H1 (cell line): ENCODE measurements around the gene SLC1A2.

Source experiments
- CEBPB ChIP-seq: IDR thresholded peaks from 2 replicates; pipeline ENCODE4 v1.6.1; 2012; ENCODE audit warnings: low read depth, low read length
- EZH2 ChIP-seq: fragments of 200-600 bp; sonication (generic); IDR thresholded peaks from 2 replicates; pipeline ENCODE4 v1.7.1; 2012; ENCODE audit warnings: low read depth, mild to moderate bottlenecking, moderate library complexity, low read length, inconsistent platforms; ENCODE audit not compliant: severe bottlenecking
- GABPA ChIP-seq: IDR thresholded peaks from 2 replicates; pipeline ENCODE4 v1.6.1; 2011; ENCODE audit warnings: mild to moderate bottlenecking, low read length, moderate library complexity, borderline replicate concordance; ENCODE audit not compliant: insufficient read depth
- JUN ChIP-seq: IDR thresholded peaks from 2 replicates; pipeline ENCODE4 v1.6.1; 2011; ENCODE audit warnings: low read depth, mild to moderate bottlenecking, improper control_type of control experiment, low read length
- JUND ChIP-seq: IDR thresholded peaks from 2 replicates; pipeline ENCODE4 v1.6.1; 2011; ENCODE audit warnings: mild to moderate bottlenecking, improper control_type of control experiment, low read length
- POLR2A ChIP-seq, 2 experiments: IDR thresholded peaks; 1 replicate in 1 of 2; 2 replicates in 1 of 2; pipeline ENCODE4 v1.6.1; 2011; ENCODE audit warnings: low read depth in 2 of 2, low read length in 2 of 2, mild to moderate bottlenecking in 2 of 2; ENCODE audit errors: control extremely low read depth in 1 of 2
- POLR2AphosphoS5 ChIP-seq: IDR thresholded peaks from 2 replicates; pipeline ENCODE4 v1.6.1; 2011; ENCODE audit warnings: low read depth, low read length
- SP1 ChIP-seq: IDR thresholded peaks from 2 replicates; pipeline ENCODE4 v1.6.1; 2011; ENCODE audit warnings: low read depth, low read length
- SP2 ChIP-seq: IDR thresholded peaks from 2 replicates; pipeline ENCODE4 v1.6.1; 2012; ENCODE audit warnings: mild to moderate bottlenecking, low read length, inconsistent platforms
- TAF1 ChIP-seq: IDR thresholded peaks from 2 replicates; pipeline ENCODE4 v1.6.1; 2011; ENCODE audit warnings: mild to moderate bottlenecking, low read depth, low read length
- TF ChIP-seq, protein P1 (sequence below), 3 experiments: IDR thresholded peaks; 1 replicate in 2 of 3; 2 replicates in 1 of 3; pipeline versions ENCODE4 v1.5.1 to v1.6.1; 2011; ENCODE audit warnings: low read length in 3 of 3, mild to moderate bottlenecking in 3 of 3, inconsistent platforms in 2 of 3, low read depth in 1 of 3, moderate library complexity in 1 of 3; ENCODE audit not compliant: insufficient read depth in 1 of 3; ENCODE audit errors: control extremely low read depth in 1 of 3

DNA sequence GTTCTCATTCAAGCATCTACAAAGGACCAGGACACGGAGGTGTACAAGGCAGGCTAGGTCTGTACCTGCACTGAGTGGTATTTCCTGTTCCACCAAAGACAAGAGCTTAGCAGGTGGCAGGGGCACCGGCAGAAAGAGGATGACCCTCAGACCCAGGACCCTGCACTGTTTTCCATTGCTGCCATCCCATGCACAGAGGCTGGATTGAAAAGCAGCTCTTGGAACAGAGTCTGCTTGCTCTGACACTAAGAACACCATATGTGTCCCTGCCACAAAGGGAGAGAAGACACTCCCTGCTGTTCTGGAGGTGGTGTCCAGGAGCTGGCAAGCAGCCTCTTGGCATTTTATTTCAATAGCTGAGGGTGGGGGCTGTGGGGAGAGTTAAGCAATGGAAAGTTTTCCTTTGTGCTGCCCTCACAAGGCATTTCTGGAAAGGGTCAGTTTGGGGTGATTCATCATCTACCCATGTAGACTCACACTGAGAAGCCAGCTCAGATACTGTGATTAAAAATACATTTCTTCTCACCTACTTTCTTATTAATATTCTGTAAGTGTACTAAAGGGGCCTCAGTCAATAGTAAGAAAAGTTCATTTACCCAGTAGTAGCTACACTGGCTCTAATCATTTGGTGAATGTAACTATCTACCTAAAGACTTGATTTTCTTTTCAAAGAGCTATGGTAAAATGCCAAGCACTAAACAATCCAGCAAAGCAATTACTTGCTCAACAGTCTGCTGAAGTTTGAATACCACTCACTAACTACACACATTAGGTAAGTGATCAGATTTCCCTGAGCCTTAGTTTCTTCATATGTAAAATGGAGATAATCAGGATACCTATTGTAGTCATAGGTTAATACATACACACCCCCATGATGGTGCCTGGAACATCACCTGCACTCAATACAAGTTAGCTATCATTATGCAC is 55.2 kb downstream of the SLC1A2 start:
- TF ChIP-seq, protein P1, sequence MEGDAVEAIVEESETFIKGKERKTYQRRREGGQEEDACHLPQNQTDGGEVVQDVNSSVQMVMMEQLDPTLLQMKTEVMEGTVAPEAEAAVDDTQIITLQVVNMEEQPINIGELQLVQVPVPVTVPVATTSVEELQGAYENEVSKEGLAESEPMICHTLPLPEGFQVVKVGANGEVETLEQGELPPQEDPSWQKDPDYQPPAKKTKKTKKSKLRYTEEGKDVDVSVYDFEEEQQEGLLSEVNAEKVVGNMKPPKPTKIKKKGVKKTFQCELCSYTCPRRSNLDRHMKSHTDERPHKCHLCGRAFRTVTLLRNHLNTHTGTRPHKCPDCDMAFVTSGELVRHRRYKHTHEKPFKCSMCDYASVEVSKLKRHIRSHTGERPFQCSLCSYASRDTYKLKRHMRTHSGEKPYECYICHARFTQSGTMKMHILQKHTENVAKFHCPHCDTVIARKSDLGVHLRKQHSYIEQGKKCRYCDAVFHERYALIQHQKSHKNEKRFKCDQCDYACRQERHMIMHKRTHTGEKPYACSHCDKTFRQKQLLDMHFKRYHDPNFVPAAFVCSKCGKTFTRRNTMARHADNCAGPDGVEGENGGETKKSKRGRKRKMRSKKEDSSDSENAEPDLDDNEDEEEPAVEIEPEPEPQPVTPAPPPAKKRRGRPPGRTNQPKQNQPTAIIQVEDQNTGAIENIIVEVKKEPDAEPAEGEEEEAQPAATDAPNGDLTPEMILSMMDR (IDR thresholded peaks at IDR 0.05; ENCODE audit: control extremely low read depth in 1 of 3, insufficient read depth in 1 of 3, low read depth in 1 of 3, low read length in 3 of 3), result no peak
- TF ChIP-seq SP1 (no peak), TAF1 (no peak), JUN (no peak), POLR2A (IDR thresholded peaks at IDR 0.05; ENCODE audit: control extremely low read depth in 1 of 2, low read depth in 2 of 2, low read length in 2 of 2) (no peak), GABPA (no peak), POLR2AphosphoS5 (no peak), JUND (no peak), SP2 (no peak), CEBPB (no peak), EZH2 (no peak)
